ENCODE results near the gene ZNF385B.

- TF ChIP-seq CTCF (IDR thresholded peaks at IDR 0.05) (no peak), POLR2A (IDR thresholded peaks at IDR 0.05) (no peak)
Measured at GRCh38 chr2:179427065-179427464, 434.3 kb downstream of the ZNF385B start.

Data from uterus (tissue), 2 donors.